GM21423 (cell line): Measurements from ENCODE around the gene CPNE7.

ENCODE experiments used
- ATAC-seq: cut with Tn5 transposase; IDR thresholded peaks from one replicate; pipeline ENCODE4 v1.9.1; 2021; ENCODE audit warnings: mild to moderate bottlenecking, moderate library complexity; ENCODE audit not compliant: unreplicated experiment

Gene CPNE7

GRCh38 chr16:89575247-89576152, at the start of gene CPNE7:
Gene CPNE7, plus strand, starts transcription at chr16:89575758. Its CDS starts 140 bp downstream, at chr16:89575898.
- no peak for ATAC-seq

- no peak for ATAC-seq
Observed at GRCh38 chr16:89529097-89529496, 46.5 kb upstream of the CPNE7 start.

- no peak for ATAC-seq
Observed at GRCh38 chr16:89530401-89531381, 44.9 kb upstream of the CPNE7 start.

- ATAC-seq, result no peak
Observed at GRCh38 chr16:89531821-89532526, 43.6 kb upstream of the CPNE7 start.

- no peak for ATAC-seq
Observed at GRCh38 chr16:89534252-89534756, 41.3 kb upstream of the CPNE7 start.

- ATAC-seq, result no peak
Observed at GRCh38 chr16:89536371-89536770, 39.2 kb upstream of the CPNE7 start.

- ATAC-seq, result no peak
Observed at GRCh38 chr16:89536886-89537548, 38.5 kb upstream of the CPNE7 start.

- ATAC-seq, result no peak
Observed at GRCh38 chr16:89537549-89537925, 38.0 kb upstream of the CPNE7 start.

- no peak for ATAC-seq
Observed at GRCh38 chr16:89538286-89538685, 37.3 kb upstream of the CPNE7 start.

- ATAC-seq, result no peak
Observed at GRCh38 chr16:89540557-89540956, 35.0 kb upstream of the CPNE7 start.

- ATAC-seq, result no peak
Observed at GRCh38 chr16:89541792-89542191, 33.8 kb upstream of the CPNE7 start.

GRCh38 chr16:89544113-89544512, 31.4 kb upstream of the CPNE7 start:
- no peak for ATAC-seq

GRCh38 chr16:89544713-89545043, 30.9 kb upstream of the CPNE7 start:
- no peak for ATAC-seq

GRCh38 chr16:89545044-89545830, 30.3 kb upstream of the CPNE7 start:
- ATAC-seq, result no peak

- ATAC-seq, result no peak
Observed at GRCh38 chr16:89545831-89546574, 29.6 kb upstream of the CPNE7 start.

- ATAC-seq, result no peak
Observed at GRCh38 chr16:89546781-89547180, 28.8 kb upstream of the CPNE7 start.

- ATAC-seq, result no peak
Observed at GRCh38 chr16:89547291-89547690, 28.3 kb upstream of the CPNE7 start.

- no peak for ATAC-seq
Observed at GRCh38 chr16:89547860-89548259, 27.7 kb upstream of the CPNE7 start.
